BLaER1 treated with 17β-estradiol and CSF1 and Interleukin-3, amounts not matched to agents 10 nM and 100 nM (cell line): Measurements from ENCODE around the gene LINS1.

Source experiments
- H3K27ac ChIP-seq, 11 experiments: shearing (Covaris generic); formaldehyde crosslinking; 2 replicates each; pipeline ENCODE4 v1.8.1; 2022
- H3K27me3 ChIP-seq, 11 experiments: shearing (Covaris generic); formaldehyde crosslinking; 2 replicates each; pipeline ENCODE4 v1.8.1; 2022
- H3K36me3 ChIP-seq, 11 experiments: shearing (Covaris generic); formaldehyde crosslinking; 2 replicates each; pipeline ENCODE4 v1.8.1; 2022
- H3K4me1 ChIP-seq, 10 experiments: shearing (Covaris generic); formaldehyde crosslinking; 2 replicates each; pipeline ENCODE4 v1.8.1; 2022
- H3K4me2 ChIP-seq, 11 experiments: shearing (Covaris generic); formaldehyde crosslinking; 2 replicates each; pipeline ENCODE4 v1.8.1; 2022
- H3K4me3 ChIP-seq, 10 experiments: shearing (Covaris generic); formaldehyde crosslinking; 2 replicates each; pipeline ENCODE4 v1.8.1; 2022
- H3K9ac ChIP-seq, 11 experiments: shearing (Covaris generic); formaldehyde crosslinking; 2 replicates each; pipeline ENCODE4 v1.8.1; 2022
- H3K9me3 ChIP-seq, 11 experiments: shearing (Covaris generic); formaldehyde crosslinking; replicated peaks in 1 of 11; 2 replicates each; pipeline ENCODE4 v1.8.1; 2022
- H4K20me1 ChIP-seq, 11 experiments: shearing (Covaris generic); formaldehyde crosslinking; 2 replicates each; pipeline ENCODE4 v1.8.1; 2022
- Cebpa-rat ChIP-seq, 11 experiments: shearing (Covaris generic); IDR thresholded peaks; 2 replicates each; pipeline ENCODE4 v1.8.1; 2022

LINS1 gene, protein sequence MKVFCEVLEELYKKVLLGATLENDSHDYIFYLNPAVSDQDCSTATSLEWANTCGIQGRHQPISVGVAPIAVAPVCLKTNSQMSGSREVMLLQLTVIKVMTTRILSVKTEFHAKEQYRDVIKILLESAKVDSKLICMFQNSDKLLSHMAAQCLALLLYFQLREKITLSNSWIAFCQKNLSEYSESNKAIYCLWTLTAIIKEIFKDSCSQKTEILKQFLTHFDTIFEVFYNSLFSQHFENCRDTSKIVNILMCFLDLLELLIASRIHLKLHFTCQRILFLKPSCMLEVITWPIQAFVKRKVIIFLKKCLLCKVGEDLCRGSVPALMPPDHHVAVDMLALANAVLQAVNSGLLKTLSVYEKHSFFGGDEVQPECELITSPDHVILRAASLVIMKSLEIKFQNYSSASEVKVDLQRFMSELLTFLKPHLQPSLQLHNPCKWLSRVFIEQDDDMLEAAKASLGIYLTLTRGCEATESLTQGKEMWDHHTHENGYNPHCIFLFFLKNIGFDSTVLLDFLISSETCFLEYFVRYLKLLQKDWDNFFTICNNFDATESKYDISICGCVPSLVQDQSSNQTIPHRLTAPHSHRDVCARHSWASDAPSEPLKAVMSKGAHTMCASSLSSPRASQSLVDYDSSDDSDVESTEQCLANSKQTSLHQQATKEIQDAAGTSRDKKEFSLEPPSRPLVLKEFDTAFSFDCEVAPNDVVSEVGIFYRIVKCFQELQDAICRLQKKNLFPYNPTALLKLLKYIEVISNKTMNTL

DNA sequence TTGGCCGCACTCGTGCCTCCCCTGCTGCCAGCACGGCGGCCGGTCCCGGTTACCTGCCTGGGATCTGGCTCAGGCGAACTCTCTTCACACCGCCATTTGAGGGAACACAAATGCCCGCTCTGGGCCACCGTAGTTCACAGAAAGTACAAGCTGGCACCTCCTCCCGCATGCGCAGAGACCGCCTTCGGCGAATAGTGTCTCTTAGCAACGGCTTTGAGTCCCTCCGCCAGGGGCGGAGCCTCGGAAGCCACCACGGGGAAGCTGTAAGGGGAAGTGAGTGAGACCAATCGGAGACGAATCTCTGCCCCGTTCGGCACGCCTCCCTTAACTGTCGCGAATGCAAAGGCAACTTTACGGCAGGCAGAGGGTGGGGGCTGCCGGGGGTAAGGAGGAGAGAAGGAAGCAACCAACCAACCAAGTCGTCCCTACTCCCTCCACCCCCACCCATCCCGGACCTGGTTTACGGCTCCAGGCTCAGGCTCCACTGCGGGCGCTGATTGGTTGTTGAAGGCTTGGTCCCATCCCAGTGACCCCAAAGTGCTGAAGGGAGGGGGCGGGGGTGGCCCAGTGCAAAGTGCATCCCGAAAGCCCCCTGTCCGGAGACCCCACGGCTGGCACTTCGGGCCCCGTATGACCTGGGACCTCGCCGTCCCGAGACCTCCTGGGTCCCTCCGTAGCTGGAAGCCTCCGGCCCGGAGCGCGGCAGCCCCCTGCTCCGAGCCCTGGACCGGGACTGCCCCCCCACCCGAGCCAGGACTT lies at the start of gene LINS1, which contains the start of gene ASB7:
Gene LINS1, minus strand, starts transcription at position 121 of the 759 bp plus-strand sequence. CDS start 21,342 bp downstream, outside the sequence.
Gene ASB7, plus strand, starts transcription at position 526 of the 759 bp plus-strand sequence. CDS start 9,628 bp downstream, outside the sequence.
- Histone ChIP-seq H3K4me2 (peak within 1 kb of the TSS; percentile 83 to 95 (median 92)), H3K4me3 (peak within 1 kb of the TSS; percentile 74 to 95 (median 86)), H3K36me3 (peaks cover 7 to 33% (median 26%) of the 10 kb centered on the region in 11 experiments; a peak in 19 of 22 replicates), H3K27me3 (no peaks in the 10 kb centered on the region), H3K4me1 (peaks cover 25 to 53% (median 33%) of the 10 kb centered on the region in 10 experiments), H3K27ac (peak within 1 kb of the TSS; percentile 72 to 88 (median 81)), H4K20me1 (peaks cover 0 to 16% (median 0%) of the 10 kb centered on the region in 11 experiments; a peak in 6 of 22 replicates), H3K9me3 (no peaks in the 10 kb centered on the region), H3K9ac (peak within 1 kb of the TSS; percentile 78 to 91 (median 88))
- TF ChIP-seq Cebpa-rat (IDR thresholded peaks at IDR 0.05) = no peak

DNA sequence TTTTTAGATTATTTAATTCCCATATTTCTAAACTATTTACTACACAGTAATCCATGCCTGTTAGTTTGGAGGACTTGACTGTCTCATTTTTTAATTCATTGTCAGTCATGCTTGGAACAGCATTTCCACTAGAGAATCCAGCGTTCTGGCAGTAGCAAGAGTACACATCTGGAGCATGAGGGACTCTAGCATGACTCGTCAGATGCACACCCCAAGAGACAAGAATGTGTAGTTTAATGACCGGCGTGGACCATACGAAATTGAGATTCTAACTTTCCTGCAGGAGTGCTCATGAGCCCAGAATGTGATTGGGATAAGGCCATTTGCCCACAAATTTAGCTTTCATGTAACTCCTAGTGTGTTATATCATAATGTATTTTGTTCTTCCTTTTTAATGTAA lies 49.3 kb upstream of the LINS1 start:
- Histone ChIP-seq H3K4me3 (no peak overlapping the region), H3K9ac (no peak overlapping the region), H3K4me1 (no peaks in the 10 kb centered on the region), H3K27me3 (no peaks in the 10 kb centered on the region), H4K20me1 (peaks cover 0 to 27% (median 15%) of the 10 kb centered on the region in 11 experiments; a peak in 13 of 22 replicates), H3K4me2 (no peak overlapping the region), H3K36me3 (peaks cover 8 to 57% (median 19%) of the 10 kb centered on the region in 11 experiments; a peak in 17 of 22 replicates), H3K9me3 (no peaks in the 10 kb centered on the region), H3K27ac (no peak overlapping the region)
- no peak for TF ChIP-seq Cebpa-rat (IDR thresholded peaks at IDR 0.05)

DNA sequence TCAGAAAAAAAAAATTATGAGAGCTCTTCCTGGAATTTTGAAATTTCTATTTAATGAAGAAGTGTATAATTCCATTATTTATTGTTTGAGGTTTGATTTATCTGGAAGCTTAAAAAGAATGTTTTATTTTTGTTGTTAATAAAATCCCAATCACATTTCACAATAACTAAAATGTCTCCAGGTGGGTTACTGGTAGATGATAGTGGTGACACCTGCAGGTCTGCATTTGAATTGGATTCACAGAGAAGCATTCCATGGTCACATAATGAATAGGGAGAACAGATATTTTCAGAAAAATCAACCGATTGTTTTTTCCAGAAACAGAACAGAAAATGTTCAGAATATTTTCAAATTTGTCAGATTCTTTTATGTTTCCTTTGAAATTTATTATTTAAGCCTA lies 48.7 kb upstream of the LINS1 start:
- no peak overlapping the region for H3K9ac ChIP-seq
- peaks cover 5 to 33% (median 18%) of the 10 kb centered on the region in 11 experiments; a peak in 15 of 22 replicates for H4K20me1 ChIP-seq
- no peaks in the 10 kb centered on the region for H3K27me3 ChIP-seq
- no peaks in the 10 kb centered on the region for H3K9me3 ChIP-seq
- H3K27ac ChIP-seq = no peak overlapping the region
- no peak overlapping the region for H3K4me2 ChIP-seq
- H3K4me3 ChIP-seq = no peak overlapping the region
- no peaks in the 10 kb centered on the region for H3K4me1 ChIP-seq
- TF ChIP-seq Cebpa-rat (IDR thresholded peaks at IDR 0.05) = no peak
- peaks cover 8 to 63% (median 19%) of the 10 kb centered on the region in 11 experiments; a peak in 17 of 22 replicates for H3K36me3 ChIP-seq

DNA sequence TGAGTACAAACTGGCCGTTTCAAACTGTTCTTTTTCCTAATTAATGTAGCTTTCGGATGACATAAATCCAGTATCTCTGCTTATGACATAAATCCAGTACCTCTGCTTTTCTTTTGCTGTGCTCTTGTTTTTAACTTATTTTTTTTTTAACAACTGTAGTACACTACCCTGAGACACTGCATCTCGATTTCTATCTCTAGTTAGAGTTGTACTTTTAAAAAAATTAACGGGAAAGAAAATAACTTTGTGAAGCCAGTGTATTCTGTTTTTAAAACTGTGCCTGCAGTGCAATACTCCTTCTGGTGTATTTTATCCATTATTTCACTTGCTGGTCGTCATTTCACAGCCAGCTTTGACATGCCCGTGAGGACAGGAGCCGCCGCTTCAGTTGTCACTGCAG lies 47.0 kb upstream of the LINS1 start:
- no peak overlapping the region for H3K27ac ChIP-seq
- no peak overlapping the region for H3K4me2 ChIP-seq
- H3K36me3 ChIP-seq = peaks cover 8 to 73% (median 19%) of the 10 kb centered on the region in 11 experiments; a peak in 17 of 22 replicates
- peaks cover 10 to 48% (median 27%) of the 10 kb centered on the region in 11 experiments; a peak in 15 of 22 replicates for H4K20me1 ChIP-seq
- H3K9me3 ChIP-seq = no peaks in the 10 kb centered on the region
- no peak overlapping the region for H3K9ac ChIP-seq
- no peaks in the 10 kb centered on the region for H3K27me3 ChIP-seq
- TF ChIP-seq Cebpa-rat (IDR thresholded peaks at IDR 0.05) = no peak
- no peaks in the 10 kb centered on the region for H3K4me1 ChIP-seq
- H3K4me3 ChIP-seq = no peak overlapping the region

DNA sequence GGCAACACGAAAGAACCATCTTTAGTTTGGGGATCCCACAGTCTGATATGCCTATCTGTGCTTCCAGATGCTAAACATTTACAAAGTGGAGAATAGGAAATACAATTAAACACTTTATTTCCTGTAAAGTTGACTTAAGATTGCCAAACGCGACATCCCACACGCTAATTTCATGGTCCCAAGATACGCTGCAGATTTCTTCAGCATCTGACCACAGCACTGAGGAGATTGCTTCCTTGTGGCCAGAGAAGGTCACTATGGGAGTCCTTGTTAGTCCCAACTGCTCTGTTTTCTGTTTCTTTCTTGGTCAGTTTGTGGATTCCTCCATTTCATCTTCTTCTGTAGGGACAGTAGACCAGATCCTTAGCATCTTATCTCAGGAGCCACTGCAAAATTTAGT lies 43.7 kb upstream of the LINS1 start:
- Histone ChIP-seq H3K27ac (no peak overlapping the region), H3K4me2 (no peak overlapping the region), H3K36me3 (peaks cover 8 to 65% (median 19%) of the 10 kb centered on the region in 11 experiments; a peak in 17 of 22 replicates)

DNA sequence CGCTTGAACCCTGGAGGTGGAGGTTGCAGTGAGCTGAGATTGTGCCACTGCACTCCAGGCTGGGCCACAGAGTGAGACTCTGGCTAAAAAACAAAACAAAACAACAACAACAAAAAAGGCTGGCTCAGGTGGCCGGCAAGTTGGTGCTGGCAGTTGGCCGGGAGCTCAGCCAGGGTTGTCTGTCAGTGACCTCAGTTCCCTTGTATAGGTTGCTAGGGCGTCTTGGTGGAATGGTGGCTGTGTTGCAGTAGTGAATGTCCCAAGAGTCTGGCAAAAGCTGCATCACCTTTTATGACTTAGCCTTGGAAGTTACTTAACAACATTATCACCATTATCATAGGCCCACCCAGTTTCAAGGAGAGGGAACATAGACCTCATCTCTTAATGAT lies 41.0 kb upstream of the LINS1 start:
- Histone ChIP-seq H3K4me3 (no peak overlapping the region), H4K20me1 (peaks cover 30 to 96% (median 76%) of the 10 kb centered on the region in 11 experiments; a peak in 19 of 22 replicates), H3K36me3 (peaks cover 2 to 56% (median 9%) of the 10 kb centered on the region in 11 experiments; a peak in 13 of 22 replicates), H3K9me3 (no peaks in the 10 kb centered on the region), H3K4me1 (no peaks in the 10 kb centered on the region), H3K4me2 (no peak overlapping the region), H3K9ac (no peak overlapping the region), H3K27ac (no peak overlapping the region), H3K27me3 (no peaks in the 10 kb centered on the region)
- TF ChIP-seq Cebpa-rat (IDR thresholded peaks at IDR 0.05) = no peak

More for the DNA sequence above, 43.7 kb upstream of the LINS1 start:
- TF ChIP-seq Cebpa-rat (IDR thresholded peaks at IDR 0.05) = no peak
- Histone ChIP-seq H3K27me3 (no peaks in the 10 kb centered on the region), H3K9ac (no peak overlapping the region), H3K4me1 (no peaks in the 10 kb centered on the region), H3K9me3 (no peaks in the 10 kb centered on the region), H4K20me1 (peaks cover 20 to 78% (median 53%) of the 10 kb centered on the region in 11 experiments; a peak in 19 of 22 replicates), H3K4me3 (no peak overlapping the region)

DNA sequence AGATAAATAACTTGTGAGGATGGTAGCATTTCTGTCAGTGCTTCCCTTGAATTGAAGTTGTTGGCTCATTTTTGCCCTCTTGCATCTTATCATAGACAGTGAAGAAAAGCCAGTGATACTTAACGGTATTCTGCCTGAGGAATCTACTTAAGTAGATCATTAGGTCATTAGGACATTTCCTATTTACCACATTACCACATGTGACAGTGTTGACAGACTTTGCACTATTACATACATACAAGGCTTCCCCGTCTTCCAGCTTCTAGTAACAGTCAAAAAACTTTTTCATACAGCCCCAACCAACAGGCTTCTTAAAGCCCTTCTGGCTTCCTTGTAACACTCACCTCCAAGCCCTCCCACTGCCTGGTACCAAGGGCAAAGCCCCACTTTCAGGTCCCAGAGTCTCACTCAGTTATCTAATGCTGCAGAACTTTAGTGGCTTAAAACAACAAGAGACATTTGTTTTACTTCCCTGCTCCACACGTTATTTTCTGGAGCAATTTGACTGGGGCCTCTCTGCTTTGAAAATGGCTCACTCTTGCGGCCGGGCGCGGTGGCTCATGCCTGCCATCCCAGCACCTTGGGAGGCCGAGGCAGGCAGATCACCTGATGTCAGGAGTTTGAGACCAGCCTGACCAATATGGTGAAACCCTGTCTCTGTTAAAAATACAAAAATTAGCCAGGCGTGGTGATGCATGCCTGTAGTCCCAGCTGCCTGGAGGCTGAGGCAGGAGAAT lies 40.4 kb upstream of the LINS1 start:
- H3K27me3 ChIP-seq = no peaks in the 10 kb centered on the region
- no peak for TF ChIP-seq Cebpa-rat (IDR thresholded peaks at IDR 0.05)
- H3K9ac ChIP-seq = no peak overlapping the region
- peaks cover 27 to 96% (median 72%) of the 10 kb centered on the region in 11 experiments; a peak in 19 of 22 replicates for H4K20me1 ChIP-seq
- H3K9me3 ChIP-seq = no peaks in the 10 kb centered on the region
- no peaks in the 10 kb centered on the region for H3K4me1 ChIP-seq
- no peak overlapping the region for H3K4me3 ChIP-seq
- H3K27ac ChIP-seq = no peak overlapping the region
- H3K36me3 ChIP-seq = peaks cover 0 to 54% (median 5%) of the 10 kb centered on the region in 11 experiments; a peak in 11 of 22 replicates
- no peak overlapping the region for H3K4me2 ChIP-seq
